Body of pancreas (tissue), 4 donors: ENCODE results near the gene TSPOAP1. TPM values are rescaled to one million over a fixed set of nuclear protein-coding genes. Genes with fewer than 3 reads are reported as not detected.
A peak's percentile ranks its signal among the peaks of the same experiment; 100 is the strongest.
"Not testable (repeated sequence)": the region's sequence is repeated elsewhere in the genome, so short reads cannot be mapped to it uniquely, and the experiment has no call there.

Experiments used
- ATAC-seq: fragments of 150-250 bp; one replicate; pipeline ENCODE4 v1.9.1; 2016
- DNase-seq, 4 donors: peaks; one replicate each; pipeline ENCODE4 v3.0.0-alpha.2; 2019
- H3K27ac ChIP-seq, 4 donors: fragments of 200-600 bp; sonication (generic); 1 replicate in 3 of 4; 2 replicates in 1 of 4; pipeline versions ENCODE4 v1.5.1 to v1.6.1; 2016 to 2019; ENCODE audit warnings: mild to moderate bottlenecking in 1 of 4, mixed read lengths in 1 of 4, moderate library complexity in 1 of 4
- H3K27me3 ChIP-seq, 2 donors: fragments of 200-600 bp; sonication (generic); one replicate each; pipeline ENCODE4 v1.6.0; 2016; ENCODE audit warnings: mild to moderate bottlenecking in 1 of 2
- H3K36me3 ChIP-seq, 2 donors: fragments of 200-600 bp; sonication (generic); replicated peaks in 1 of 2; 2 replicates each; pipeline ENCODE4 v1.5.1; 2016; ENCODE audit warnings: low read depth in 2 of 2; ENCODE audit not compliant: insufficient read depth in 1 of 2
- H3K4me1 ChIP-seq: fragments of 200-600 bp; sonication (generic); one replicate; pipeline ENCODE4 v1.6.0; 2016
- H3K4me3 ChIP-seq, 2 donors: fragments of 200-600 bp; sonication (generic); 1 replicate in 1 of 2; 2 replicates in 1 of 2; pipeline ENCODE4 v1.5.1; 2016 to 2019
- H3K9me3 ChIP-seq, 3 donors: fragments of 200-600 bp; sonication (generic); 1 replicate in 2 of 3; 2 replicates in 1 of 3; pipeline ENCODE4 v1.5.1; 2016
- CTCF ChIP-seq, 7 experiments: fragments of 450-650 bp in 4 of 7; fragments of 200-600 bp in 3 of 7; sonication (generic) in 3 of 7; IDR thresholded peaks; one replicate each; pipeline ENCODE4 v1.5.1; 2016 to 2019; ENCODE audit warnings: antibody characterized with exemption in 7 of 7
- POLR2A ChIP-seq, 3 donors: fragments of 450-650 bp; IDR thresholded peaks; one replicate each; pipeline ENCODE4 v1.6.1; 2016; ENCODE audit warnings: antibody characterized with exemption in 3 of 3, mild to moderate bottlenecking in 2 of 3
- WGBS, 2 donors: methylation state at CpG; one replicate each; pipeline ENCODE4 v1.1.5; 2017; 5-methylcytosine and 5-hydroxymethylcytosine counted together
- intact Hi-C: fragments of 100-400 bp; cut with DNase I; formaldehyde crosslinking; loops from one replicate; pipeline ENCODE4 v1.15.1; 2023
- total RNA-seq, 2 donors: library from RNA; depleted of rRNA; stranded (reverse); fragments of >200 nt; gene quantifications; one replicate each; pipeline ENCODE4 v1.1.0, GENCODE V29; 2016

The TSPOAP1 gene
- total RNA-seq, 2 donors from 2014 or later: 21.0 to 22.7 TPM

GRCh38 chr17:58344791-58345157 lies 16.2 kb upstream of the TSPOAP1 start:
- Histone ChIP-seq H3K4me3 (no peak overlapping the region), H3K4me1 (no peaks in the 10 kb centered on the region), H3K27me3 (no peaks in the 10 kb centered on the region), H3K36me3 (peaks cover 20 to 29% of the 10 kb centered on the region in 2 donors), H3K27ac (peak overlapping the region in 2 of 4 donors; percentile 18 to 61), H3K9me3 (no peaks in the 10 kb centered on the region)
- intact Hi-C loops: no loop called here
- WGBS, 2 donors: 55 to 63% methylated on average over 2 of the region's 2 CpGs
- ATAC-seq: no peak
- no peak for DNase-seq
- no peak for TF ChIP-seq POLR2A (IDR thresholded peaks at IDR 0.05)

- ATAC-seq: peak; percentile 60
- H3K9me3 ChIP-seq: no peaks in the 10 kb centered on the region
- 45 to 80% methylated on average over 7 to 9 of the region's 9 CpGs for WGBS, 2 donors
Measured at GRCh38 chr17:58344047-58344790, 15.6 kb upstream of the TSPOAP1 start.

GRCh38 chr17:58343131-58343530 lies 14.5 kb upstream of the TSPOAP1 start:
- no peak for TF ChIP-seq CTCF (IDR thresholded peaks at IDR 0.05)
- TF ChIP-seq POLR2A (IDR thresholded peaks at IDR 0.05): no peak
- Histone ChIP-seq H3K4me1 (no peaks in the 10 kb centered on the region), H3K4me3 (no peak overlapping the region), H3K36me3 (peaks cover 13 to 21% of the 10 kb centered on the region in 2 donors), H3K9me3 (no peaks in the 10 kb centered on the region), H3K27me3 (no peaks in the 10 kb centered on the region), H3K27ac (no peak overlapping the region)
- ATAC-seq (no peak), DNase-seq (no peak)
- intact Hi-C loops: no loop called here
- 88 to 99% methylated on average over 4 of the region's 4 CpGs for WGBS, 2 donors

More at GRCh38 chr17:58344047-58344790, 15.6 kb upstream of the TSPOAP1 start:
- TF ChIP-seq CTCF (IDR thresholded peaks at IDR 0.05): no peak
- peak in 2 of 3 donors; percentile 8 to 16 for TF ChIP-seq POLR2A (IDR thresholded peaks at IDR 0.05)
- Histone ChIP-seq H3K4me1 (no peaks in the 10 kb centered on the region), H3K27me3 (no peaks in the 10 kb centered on the region), H3K27ac (peak overlapping the region in 2 of 4 donors; percentile 18 to 61), H3K36me3 (peaks cover 14 to 28% of the 10 kb centered on the region in 2 donors), H3K4me3 (no peak overlapping the region)
- intact Hi-C loops: no loop called here
- peak in 1 of 4 donors; percentile 55 for DNase-seq

GRCh38 chr17:58341861-58342475 lies 13.4 kb upstream of the TSPOAP1 start:
- Histone ChIP-seq H3K36me3 (peaks cover 13% of the 10 kb centered on the region in 2 donors), H3K4me3 (no peak overlapping the region), H3K4me1 (no peaks in the 10 kb centered on the region), H3K27ac (no peak overlapping the region), H3K9me3 (no peaks in the 10 kb centered on the region), H3K27me3 (no peaks in the 10 kb centered on the region)
- TF ChIP-seq POLR2A (IDR thresholded peaks at IDR 0.05): no peak
- TF ChIP-seq CTCF (IDR thresholded peaks at IDR 0.05): no peak
- DNase-seq (no peak), ATAC-seq (no peak)
- WGBS, 2 donors: 67 to 72% methylated on average over 4 of the region's 4 CpGs
- intact Hi-C loops: no loop called here

GRCh38 chr17:58341136-58341860 lies 12.7 kb upstream of the TSPOAP1 start:
- intact Hi-C loops, H3K27ac ChIP-seq, H3K4me3 ChIP-seq, ATAC-seq, H3K4me1 ChIP-seq, H3K27me3 ChIP-seq, H3K9me3 ChIP-seq, DNase-seq: not testable (repeated sequence)
- WGBS, 2 donors: 80 to 83% methylated on average over 8 to 11 of the region's 11 CpGs
- H3K36me3 ChIP-seq: peaks cover 10 to 12% of the 10 kb centered on the region in 2 donors
